Nephron (organoid): ENCODE measurements around the gene TUT4.

Experiments
- H3K27ac Mint-ChIP-seq, 3 experiments: 2 replicates each; pipeline ENCODE4 v1.8.0; 2020; ENCODE audit warnings: mixed read lengths in 3 of 3, mild to moderate bottlenecking in 2 of 3, moderate library complexity in 1 of 3
- H3K27me3 Mint-ChIP-seq: 2 replicates; pipeline ENCODE4 v1.8.0; 2021; ENCODE audit warnings: low read depth, mild to moderate bottlenecking, moderate library complexity, mixed read lengths
- H3K36me3 Mint-ChIP-seq: 2 replicates; pipeline ENCODE4 v1.8.0; 2020; ENCODE audit warnings: low read depth, mixed read lengths
- H3K4me1 Mint-ChIP-seq: 2 replicates; pipeline ENCODE4 v1.8.0; 2020; ENCODE audit warnings: mixed read lengths
- H3K4me3 Mint-ChIP-seq, 3 experiments: 2 replicates each; pipeline ENCODE4 v1.8.0; 2020; ENCODE audit warnings: mild to moderate bottlenecking in 3 of 3, mixed read lengths in 3 of 3, moderate library complexity in 2 of 3
- H3K9me3 Mint-ChIP-seq: 2 replicates; pipeline ENCODE4 v1.8.0; 2020; ENCODE audit warnings: mixed read lengths
- TF ChIP-seq, protein P1 (sequence below), 3 experiments: fragments of 200-600 bp; sonication (generic); IDR thresholded peaks; one replicate each; pipeline ENCODE4 v1.5.0; 2021; ENCODE audit warnings: antibody characterized with exemption in 3 of 3; ENCODE audit not compliant: unreplicated experiment in 3 of 3

The TUT4 gene

DNA sequence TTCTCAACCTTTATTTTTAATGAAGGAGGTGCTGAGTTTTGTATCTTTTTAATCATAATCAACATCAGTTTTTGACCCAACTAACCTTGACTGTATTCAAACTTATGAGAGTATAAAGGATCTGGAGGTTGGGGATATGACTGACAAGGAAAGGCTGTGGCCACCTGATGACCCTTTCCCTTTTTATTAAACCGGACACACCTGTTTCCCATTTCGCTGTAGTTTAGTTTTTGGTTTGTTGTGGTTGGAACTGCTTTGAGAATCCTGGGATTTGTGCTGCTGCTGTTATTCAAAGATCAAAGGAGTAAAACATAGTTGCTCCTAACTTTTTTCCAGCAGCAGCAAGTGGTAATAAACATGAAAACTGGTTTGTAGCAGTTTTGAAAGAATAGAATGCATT, 136.1 kb downstream of the TUT4 start:
- Mint-ChIP-seq H3K27ac (no peak overlapping the region), H3K36me3 (peaks cover 67% of the 10 kb centered on the region), H3K4me3 (no peak overlapping the region), H3K9me3 (no peaks in the 10 kb centered on the region), H3K4me1 (no peaks in the 10 kb centered on the region), H3K27me3 (no peaks in the 10 kb centered on the region)
- TF ChIP-seq, protein P1, sequence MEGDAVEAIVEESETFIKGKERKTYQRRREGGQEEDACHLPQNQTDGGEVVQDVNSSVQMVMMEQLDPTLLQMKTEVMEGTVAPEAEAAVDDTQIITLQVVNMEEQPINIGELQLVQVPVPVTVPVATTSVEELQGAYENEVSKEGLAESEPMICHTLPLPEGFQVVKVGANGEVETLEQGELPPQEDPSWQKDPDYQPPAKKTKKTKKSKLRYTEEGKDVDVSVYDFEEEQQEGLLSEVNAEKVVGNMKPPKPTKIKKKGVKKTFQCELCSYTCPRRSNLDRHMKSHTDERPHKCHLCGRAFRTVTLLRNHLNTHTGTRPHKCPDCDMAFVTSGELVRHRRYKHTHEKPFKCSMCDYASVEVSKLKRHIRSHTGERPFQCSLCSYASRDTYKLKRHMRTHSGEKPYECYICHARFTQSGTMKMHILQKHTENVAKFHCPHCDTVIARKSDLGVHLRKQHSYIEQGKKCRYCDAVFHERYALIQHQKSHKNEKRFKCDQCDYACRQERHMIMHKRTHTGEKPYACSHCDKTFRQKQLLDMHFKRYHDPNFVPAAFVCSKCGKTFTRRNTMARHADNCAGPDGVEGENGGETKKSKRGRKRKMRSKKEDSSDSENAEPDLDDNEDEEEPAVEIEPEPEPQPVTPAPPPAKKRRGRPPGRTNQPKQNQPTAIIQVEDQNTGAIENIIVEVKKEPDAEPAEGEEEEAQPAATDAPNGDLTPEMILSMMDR (IDR thresholded peaks at IDR 0.05; ENCODE audit: unreplicated experiment in 3 of 3), result no peak

DNA sequence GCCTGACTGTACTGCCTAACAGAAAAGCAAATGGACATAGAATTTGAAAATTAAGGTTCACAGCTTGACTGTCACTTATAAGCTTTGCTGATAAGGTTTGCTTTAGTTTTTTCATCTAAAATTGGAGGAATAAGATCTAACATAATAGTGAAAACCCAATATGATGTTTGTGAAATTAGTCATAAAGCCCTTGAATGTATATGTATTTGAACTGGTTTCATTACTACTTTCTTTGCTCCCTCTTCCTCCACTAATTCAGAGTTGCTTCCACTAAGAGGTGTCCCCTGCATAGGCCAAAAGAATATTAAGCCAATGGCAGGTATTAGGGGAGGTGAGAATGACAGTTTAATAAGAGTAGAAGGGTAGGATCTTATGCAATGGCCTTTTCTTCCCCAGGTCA, 137.9 kb downstream of the TUT4 start:
- Mint-ChIP-seq H3K9me3 (no peaks in the 10 kb centered on the region), H3K4me1 (no peaks in the 10 kb centered on the region), H3K36me3 (peaks cover 77% of the 10 kb centered on the region), H3K4me3 (no peak overlapping the region), H3K27ac (no peak overlapping the region), H3K27me3 (no peaks in the 10 kb centered on the region)
- TF ChIP-seq, protein P1 (IDR thresholded peaks at IDR 0.05; ENCODE audit: unreplicated experiment in 3 of 3), result no peak

DNA sequence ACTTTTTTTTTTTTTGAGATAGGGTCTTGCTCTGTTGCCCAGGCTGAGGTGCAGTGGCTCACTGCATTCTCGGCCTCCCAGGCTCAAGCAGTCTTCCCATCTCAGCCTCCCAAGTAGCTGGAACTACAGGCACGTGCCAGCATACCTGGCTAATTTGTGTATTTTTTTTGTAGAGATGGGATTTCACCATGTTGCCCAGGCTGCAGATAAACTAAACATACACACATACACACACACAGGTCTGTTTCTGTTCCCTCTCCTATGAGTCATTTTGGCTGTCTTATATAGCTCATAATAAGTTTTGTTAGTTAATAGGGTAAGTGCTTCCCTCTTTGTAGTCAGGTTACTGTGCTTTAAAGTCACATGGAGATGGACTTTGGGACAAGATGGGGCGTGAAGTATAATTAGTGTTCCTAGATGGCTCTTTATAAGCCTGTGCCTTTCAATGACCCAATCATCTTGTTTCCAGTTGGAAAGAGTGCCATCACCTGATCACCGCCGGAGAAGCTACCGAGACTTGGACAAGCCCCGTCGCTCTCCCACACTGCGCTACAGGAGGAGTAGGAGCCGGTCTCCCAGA, 139.4 kb downstream of the TUT4 start:
- H3K4me1 Mint-ChIP-seq, result no peaks in the 10 kb centered on the region
- no peaks in the 10 kb centered on the region for H3K9me3 Mint-ChIP-seq
- H3K4me3 Mint-ChIP-seq, result no peak overlapping the region
- H3K36me3 Mint-ChIP-seq, result peaks cover 74% of the 10 kb centered on the region
- H3K27me3 Mint-ChIP-seq, result no peaks in the 10 kb centered on the region
- no peak overlapping the region for H3K27ac Mint-ChIP-seq
- TF ChIP-seq, protein P1 (IDR thresholded peaks at IDR 0.05; ENCODE audit: unreplicated experiment in 3 of 3), result no peak

DNA sequence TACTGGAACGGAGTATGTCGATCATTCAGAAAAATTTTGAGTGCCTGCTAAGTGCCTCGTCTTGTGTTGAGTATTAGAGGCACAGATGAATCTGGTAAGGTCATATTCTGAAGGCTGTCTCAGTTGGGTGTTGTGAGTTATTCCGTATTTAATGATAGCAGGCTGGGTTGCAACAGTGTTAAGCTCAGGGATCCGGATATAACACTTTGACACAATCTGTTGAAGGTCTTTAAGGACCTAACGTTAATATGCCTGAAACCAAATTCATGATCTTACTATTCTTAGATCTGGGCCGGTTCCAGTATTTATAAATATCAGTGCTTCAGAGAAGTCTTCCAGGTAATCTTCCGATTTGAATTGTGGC, 147.9 kb downstream of the TUT4 start:
- Mint-ChIP-seq H3K4me3 (peak overlapping the region; percentile 98 to 99 (median 98)), H3K36me3 (peaks cover 38% of the 10 kb centered on the region), H3K9me3 (no peaks in the 10 kb centered on the region), H3K27ac (peak overlapping the region; percentile 92 to 99 (median 99)), H3K27me3 (no peaks in the 10 kb centered on the region), H3K4me1 (peaks cover 29% of the 10 kb centered on the region)
- TF ChIP-seq, protein P1 (IDR thresholded peaks at IDR 0.05; ENCODE audit: unreplicated experiment in 3 of 3), result peak in 1 of 3 experiments; percentile 8

DNA sequence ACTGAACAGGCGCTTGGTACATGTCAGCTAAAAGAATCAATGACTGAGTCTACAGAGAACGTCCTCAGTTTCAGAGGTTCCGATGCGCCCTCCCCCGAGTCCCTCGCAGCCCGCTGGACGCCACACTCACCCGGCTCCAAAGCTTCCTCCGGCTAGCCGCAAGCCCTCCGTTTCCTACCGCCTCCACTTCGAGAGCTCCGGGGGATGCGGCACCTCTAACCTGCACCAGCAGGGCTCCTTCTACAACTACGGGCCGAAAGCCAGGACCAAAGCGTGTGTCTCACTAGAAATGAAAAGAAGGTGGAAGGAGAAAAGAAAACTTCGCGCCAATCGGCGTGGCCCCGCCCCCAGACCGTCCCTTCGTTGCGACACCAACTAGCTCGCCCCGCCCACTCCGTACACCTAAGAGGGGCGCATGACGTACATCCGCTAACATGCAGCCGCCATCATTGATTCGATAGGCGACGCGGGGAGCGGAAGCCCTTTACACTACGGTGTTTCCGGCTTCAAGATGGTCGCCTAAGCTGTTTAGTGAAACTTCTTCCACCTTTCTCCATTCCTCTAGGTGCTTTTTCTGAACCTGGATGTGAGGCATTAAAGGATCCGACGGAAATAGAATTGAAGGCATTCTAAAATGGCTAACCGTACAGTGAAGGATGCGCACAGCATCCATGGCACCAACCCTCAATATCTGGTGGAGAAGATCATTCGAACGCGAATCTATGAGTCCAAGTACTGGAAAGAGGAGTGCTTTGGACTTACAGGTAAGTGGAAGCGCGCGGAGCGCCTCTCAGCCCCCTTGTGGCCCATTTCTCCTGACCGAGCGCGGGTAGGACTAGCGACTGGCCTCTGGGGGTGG, 148.5 kb downstream of the TUT4 start, which contains the start of the genes ORC1 and PRPF38A:
TSS of gene ORC1 (minus strand) at position 308 of the 859 bp plus-strand sequence. CDS start 2,200 bp downstream, outside the sequence.
TSS of gene PRPF38A (plus strand) at position 487 of the 859 bp plus-strand sequence. CDS start at position 635, 148 bp downstream.
- Mint-ChIP-seq H3K9me3 (no peaks in the 10 kb centered on the region), H3K27me3 (no peaks in the 10 kb centered on the region), H3K27ac (peak within 1 kb of the TSS; percentile 92 to 99 (median 99)), H3K36me3 (peaks cover 41% of the 10 kb centered on the region), H3K4me1 (peaks cover 29% of the 10 kb centered on the region), H3K4me3 (peak within 1 kb of the TSS; percentile 98 to 99 (median 98))
- TF ChIP-seq, protein P1 (IDR thresholded peaks at IDR 0.05; ENCODE audit: unreplicated experiment in 3 of 3), result peak in 2 of 3 experiments; percentile 44 to 54
